Endothelial cell of hepatic sinusoid (primary cell): ENCODE data around the gene NOTCH4.
"Not testable (repeated sequence)": the region's sequence is repeated elsewhere in the genome, so short reads cannot be mapped to it uniquely, and the experiment has no call there.

ENCODE experiments used
- in situ Hi-C: cut with HindIII; loops from 2 replicates; pipeline ENCODE4 v1.10.0; 2017; ENCODE audit warnings: low sequenced_read_pairs

NOTCH4 gene

GRCh38 chr6:32194825-32195651, 28.8 kb downstream of the NOTCH4 start:
- in situ Hi-C loops = no loop called here

DNA sequence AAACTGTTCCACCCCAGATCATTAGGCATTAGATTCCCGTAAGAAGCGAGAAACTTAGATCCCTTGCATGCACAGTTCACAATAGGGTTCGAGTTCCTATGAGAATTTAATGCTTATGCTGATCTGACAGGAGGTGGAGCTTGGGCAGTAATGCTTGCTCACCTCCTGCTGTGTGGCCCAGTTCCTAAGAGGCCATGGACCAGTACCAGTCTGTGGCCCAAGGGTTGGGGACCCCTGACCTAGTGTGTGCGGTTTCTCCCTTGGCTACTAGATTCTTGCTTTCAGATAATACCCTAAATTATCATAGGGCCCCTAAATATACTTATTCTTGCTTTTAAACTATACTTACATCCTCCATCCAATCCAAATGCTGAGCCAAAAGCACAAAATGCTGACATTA, 29.5 kb downstream of the NOTCH4 start:
- in situ Hi-C loops = no loop called here

- in situ Hi-C loops = not testable (repeated sequence)
Observed at GRCh38 chr6:32193096-32193495, 30.8 kb downstream of the NOTCH4 start.

GRCh38 chr6:32192608-32193039, 31.2 kb downstream of the NOTCH4 start, which contains the start of gene GPSM3:
Gene GPSM3 (minus strand): TSS chr6:32192643. CDS start chr6:32192513, 130 bp downstream.
- in situ Hi-C loops = no loop called here

DNA sequence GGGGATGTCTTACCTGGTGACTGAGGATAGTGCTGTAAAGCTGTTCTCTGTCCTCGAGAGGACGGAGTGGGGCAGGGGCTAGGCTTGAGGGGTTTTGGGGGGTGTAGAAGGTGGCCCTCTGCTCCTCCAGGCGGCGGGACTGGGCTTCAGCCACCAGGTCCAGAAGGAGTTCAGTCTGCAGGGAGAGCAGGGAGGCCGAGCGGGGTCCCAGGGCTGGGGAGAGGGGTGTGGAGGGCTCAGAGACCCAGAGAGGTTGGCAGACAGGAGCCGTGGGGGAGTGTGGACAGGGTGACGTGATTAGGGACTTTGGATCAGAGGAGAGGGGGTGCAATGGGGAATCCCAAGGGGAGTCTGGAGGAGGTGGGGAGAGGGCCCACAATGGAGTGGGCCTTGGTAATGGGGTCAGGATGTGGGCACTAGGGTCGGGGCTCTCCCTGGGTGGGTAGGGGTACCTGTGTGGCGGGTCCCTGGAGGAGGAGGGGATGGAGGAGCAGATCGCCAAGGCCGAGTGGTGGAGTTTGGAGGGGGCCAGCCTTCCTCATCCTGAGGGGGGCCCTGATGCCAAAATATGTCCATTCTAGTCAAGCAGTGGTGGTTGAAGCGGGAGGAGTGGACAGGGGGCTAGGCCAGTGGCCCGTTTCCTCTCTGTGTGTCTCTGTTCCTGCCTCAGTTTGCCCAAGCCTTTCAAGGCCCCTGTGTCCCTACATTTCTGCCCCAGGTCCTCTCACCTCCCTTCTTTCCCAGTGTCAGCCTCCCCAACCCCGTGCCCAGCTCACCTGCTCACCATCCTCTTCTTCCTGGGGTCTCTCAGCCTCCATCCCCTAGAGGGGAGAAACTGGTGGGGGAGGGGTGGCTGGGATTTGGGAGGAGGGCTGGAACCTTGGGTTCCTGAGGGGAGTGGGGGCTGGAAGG, 31.9 kb downstream of the NOTCH4 start:
- in situ Hi-C loops = no loop called here

GRCh38 chr6:32190911-32191677, 32.8 kb downstream of the NOTCH4 start:
- in situ Hi-C loops = no loop called here

GRCh38 chr6:32190054-32190851, 33.6 kb downstream of the NOTCH4 start, which contains the start of gene PBX2:
Gene PBX2 (minus strand): TSS chr6:32190202. CDS start chr6:32189915, 287 bp downstream.
- in situ Hi-C loops = no loop called here

- in situ Hi-C loops = loop anchor here (10.0 kb wide), 1 partner anchor 75 kb away; no protein-coding TSS in a partner anchor
Observed at GRCh38 chr6:32189742-32190053, 34.2 kb downstream of the NOTCH4 start.

DNA sequence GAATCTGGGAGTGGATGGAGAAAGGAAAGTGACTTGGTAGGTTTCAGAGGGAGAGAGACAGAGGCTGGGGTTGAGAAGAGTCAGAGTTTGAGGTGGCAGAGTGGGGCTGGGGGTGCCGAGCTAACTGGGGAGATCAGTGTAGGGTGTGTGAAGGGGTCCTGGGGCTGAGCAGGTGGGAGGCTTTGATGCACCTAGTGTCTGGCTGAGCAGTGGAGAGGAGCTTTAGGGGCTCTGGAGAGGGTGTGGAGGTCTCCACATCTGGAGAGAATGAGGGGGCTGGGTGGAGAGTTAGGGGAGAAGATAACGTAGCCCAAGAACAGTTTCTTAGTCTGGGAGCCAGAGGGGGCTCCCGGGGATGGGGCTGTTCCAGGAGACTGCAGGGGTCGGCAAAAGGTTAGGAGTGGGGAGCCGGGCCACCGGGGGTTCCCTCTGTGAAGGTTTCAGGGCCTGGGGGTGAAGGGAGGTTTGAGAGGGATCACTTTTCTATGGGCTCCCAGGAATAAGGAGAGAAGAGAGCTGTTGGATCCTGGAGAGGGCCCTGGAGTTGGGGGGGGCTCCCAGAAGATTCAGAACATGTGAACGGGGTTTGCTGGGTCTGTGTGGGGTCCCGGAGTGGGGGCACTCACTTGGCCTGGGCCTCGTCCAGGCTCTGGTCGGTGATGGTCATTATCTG, 34.7 kb downstream of the NOTCH4 start:
- in situ Hi-C loops = loop anchor here (10.0 kb wide), 1 partner anchor 74 kb away; no protein-coding TSS in a partner anchor

DNA sequence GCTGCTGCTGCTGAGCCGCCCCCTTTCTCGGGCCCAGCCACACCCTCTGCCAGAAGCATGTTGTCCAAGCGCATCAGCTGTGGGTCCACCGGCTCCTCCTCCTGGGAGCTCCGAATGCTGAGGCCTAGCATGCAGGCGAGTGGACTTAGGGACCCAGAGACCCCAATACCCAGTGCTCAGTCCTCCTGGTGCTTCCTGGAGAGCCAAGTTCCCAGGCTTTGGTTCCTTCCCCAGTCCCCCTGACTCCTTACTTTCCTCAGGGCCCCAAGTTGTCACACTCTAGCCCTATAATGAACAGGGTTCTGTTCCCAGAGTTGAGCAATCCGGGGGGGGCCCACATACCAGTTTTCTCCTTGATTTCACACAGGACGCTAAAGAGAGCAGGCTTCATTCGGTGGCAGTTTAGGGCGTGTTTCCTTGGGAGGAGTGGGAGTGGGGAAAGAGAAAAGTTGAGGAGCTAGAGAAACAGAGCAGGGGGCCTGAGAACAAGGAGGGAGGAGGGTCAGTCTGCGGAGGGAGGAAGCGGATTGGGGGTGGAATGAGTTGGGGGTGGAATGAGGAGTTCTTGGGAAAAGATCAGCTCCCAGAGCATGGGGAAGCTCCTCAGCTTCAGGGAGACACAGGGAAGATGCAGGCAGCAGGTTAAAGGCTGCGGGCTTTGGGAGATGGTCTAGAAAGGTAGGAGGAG, 35.3 kb downstream of the NOTCH4 start:
- in situ Hi-C loops = loop anchor here (10.0 kb wide), 1 partner anchor 74 kb away; no protein-coding TSS in a partner anchor

GRCh38 chr6:32187725-32188380, 36.0 kb downstream of the NOTCH4 start:
- in situ Hi-C loops = loop anchor here (10.0 kb wide), 1 partner anchor 73 kb away; no protein-coding TSS in a partner anchor

DNA sequence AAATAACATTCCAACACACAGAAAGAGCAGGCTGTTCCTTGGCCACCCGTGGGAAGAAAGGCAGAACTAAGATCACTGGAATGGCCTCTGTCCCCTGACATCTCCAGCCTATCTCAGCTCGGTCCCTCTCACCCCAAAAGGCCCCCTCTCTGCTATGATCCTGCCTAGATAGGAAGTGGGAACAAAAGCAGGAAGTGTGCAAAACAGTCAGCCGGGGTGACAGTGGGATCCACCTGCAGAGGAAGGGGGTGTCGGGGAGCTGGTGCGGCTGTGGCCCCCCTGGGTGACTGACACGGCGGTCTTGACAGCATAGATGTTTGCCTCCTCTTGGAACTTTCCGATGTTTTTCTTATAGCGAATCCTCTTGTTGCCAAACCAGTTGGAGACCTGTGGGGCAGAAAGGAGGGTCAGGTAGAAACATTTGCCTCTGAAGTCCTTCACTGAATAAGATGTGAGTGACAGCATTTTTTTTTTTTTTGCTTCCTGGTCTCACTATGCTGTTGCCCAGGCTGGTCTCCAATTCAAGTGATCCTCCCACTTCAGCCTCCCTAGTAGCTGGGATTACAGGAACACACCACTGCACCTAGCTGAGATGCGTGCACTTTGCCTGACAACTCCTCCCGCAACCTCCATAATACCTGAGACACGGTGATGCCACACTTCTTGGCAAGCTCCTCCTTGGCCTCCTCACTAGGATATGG, 36.7 kb downstream of the NOTCH4 start:
- in situ Hi-C loops = loop anchor here (10.0 kb wide), 1 partner anchor 72 kb away; no protein-coding TSS in a partner anchor

- in situ Hi-C loops = loop anchor here (10.0 kb wide), 1 partner anchor 71 kb away; no protein-coding TSS in a partner anchor
Observed at GRCh38 chr6:32186151-32186840, 37.6 kb downstream of the NOTCH4 start.

GRCh38 chr6:32185681-32186131, 38.2 kb downstream of the NOTCH4 start:
- in situ Hi-C loops = loop anchor here (10.0 kb wide), 1 partner anchor 71 kb away; no protein-coding TSS in a partner anchor

- in situ Hi-C loops = loop anchor here (10.0 kb wide), 1 partner anchor 69 kb away; no protein-coding TSS in a partner anchor
Observed at GRCh38 chr6:32184084-32184640, 39.7 kb downstream of the NOTCH4 start, which contains the start of gene AGER. Gene AGER (minus strand): TSS chr6:32184253. CDS start chr6:32184222, 31 bp downstream.

- in situ Hi-C loops = loop anchor here (10.0 kb wide), 1 partner anchor 69 kb away; no protein-coding TSS in a partner anchor
Observed at GRCh38 chr6:32183483-32184083, 40.3 kb downstream of the NOTCH4 start.
